Left ventricle myocardium superior (tissue), 1 donor: ENCODE results near the gene TMEM254. TPM values are rescaled to one million over a fixed set of nuclear protein-coding genes. Genes with fewer than 3 reads are reported as not detected.
"Not testable (repeated sequence)": the region's sequence is repeated elsewhere in the genome, so short reads cannot be mapped to it uniquely, and the experiment has no call there.

Experiments
- ATAC-seq: fragments of 200-7000 bp; cut with Tn5 transposase; one replicate; pipeline ENCODE4 v1.9.1; 2020; ENCODE audit warnings: mild to moderate bottlenecking, moderate library complexity
- DNase-seq: peaks from one replicate; pipeline ENCODE4 v3.0.0-alpha.2; 2020
- intact Hi-C: fragments of 100-400 bp; cut with micrococcal nuclease; formaldehyde crosslinking; loops from one replicate; pipeline ENCODE4 v1.11.0; 2022
- total RNA-seq: library from RNA; stranded (reverse); fragmentation: NEBNext Ultra II Directional; extraction: Animal tissue kit (Norgen Biotek cat#: 25700); gene quantifications from one replicate; pipeline ENCODE4 v1.2.1, GENCODE V29; 2021
- donor health status: DM: no; HTN: yes; CAD: no; lungs with severe emphysema.

The TMEM254 gene
- total RNA-seq, 1 donor from 2014 or later = 6.9 TPM

DNA sequence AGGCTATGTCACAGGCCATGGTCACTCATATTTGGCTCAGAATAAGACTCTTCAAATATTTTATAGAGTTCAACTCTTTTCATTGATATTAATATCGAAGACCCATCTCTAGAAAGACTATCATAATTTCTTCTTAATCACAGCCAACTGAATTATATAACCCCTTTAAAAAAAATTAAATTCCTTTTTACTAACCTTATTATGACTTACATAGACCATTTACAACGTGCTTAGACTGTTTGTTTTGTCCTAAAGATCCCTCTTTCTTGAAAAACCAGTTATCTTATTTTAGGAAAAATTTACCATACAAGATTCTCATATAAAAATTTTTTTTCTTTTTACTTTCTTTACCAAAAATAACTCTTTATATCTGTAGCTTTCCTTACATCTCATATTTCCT lies 10.2 kb upstream of the TMEM254 start:
- DNase-seq (no peak), ATAC-seq (no peak)
- intact Hi-C loops = no loop called here

DNA sequence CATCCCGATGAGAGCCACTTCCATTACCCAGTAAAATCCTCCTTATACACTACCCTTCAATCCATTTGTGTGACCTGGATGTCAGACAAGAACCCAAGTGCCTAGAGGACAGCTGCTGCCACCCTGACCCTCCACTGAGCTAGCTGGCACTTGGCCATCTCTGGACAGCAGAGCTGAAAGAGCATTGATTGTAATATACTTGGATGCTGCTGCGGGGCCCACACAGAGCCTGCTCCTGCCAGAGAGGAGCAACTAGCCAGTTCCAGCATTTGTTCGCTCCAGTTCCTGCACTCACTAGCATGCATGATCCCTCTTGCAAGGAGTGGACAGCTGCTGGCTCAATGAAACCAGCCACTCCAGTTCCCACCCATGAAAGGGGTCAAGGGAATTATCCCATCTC lies 8.4 kb upstream of the TMEM254 start:
- no peak for ATAC-seq
- no peak for DNase-seq
- intact Hi-C loops = no loop called here

DNA sequence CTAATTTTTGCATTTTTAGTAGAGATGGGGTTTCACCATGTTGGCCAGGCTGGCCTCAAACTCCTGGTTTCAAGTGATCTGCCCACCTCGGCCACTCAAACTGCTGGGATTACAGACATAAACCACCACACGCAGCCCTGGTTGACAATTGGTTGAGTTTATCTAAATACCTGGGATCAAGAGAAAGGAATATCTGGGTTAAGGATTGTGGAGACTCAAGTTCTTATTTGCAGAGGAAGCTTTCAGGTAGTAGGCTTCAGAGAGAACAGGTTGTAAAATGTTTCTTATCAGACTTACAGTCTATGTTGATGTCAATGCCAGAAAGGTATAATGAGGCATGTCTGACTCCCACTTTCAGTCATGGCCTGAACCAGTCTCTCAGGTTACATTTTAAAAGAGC lies 5.9 kb upstream of the TMEM254 start:
- intact Hi-C loops = no loop called here
- ATAC-seq (no peak), DNase-seq (no peak)

DNA sequence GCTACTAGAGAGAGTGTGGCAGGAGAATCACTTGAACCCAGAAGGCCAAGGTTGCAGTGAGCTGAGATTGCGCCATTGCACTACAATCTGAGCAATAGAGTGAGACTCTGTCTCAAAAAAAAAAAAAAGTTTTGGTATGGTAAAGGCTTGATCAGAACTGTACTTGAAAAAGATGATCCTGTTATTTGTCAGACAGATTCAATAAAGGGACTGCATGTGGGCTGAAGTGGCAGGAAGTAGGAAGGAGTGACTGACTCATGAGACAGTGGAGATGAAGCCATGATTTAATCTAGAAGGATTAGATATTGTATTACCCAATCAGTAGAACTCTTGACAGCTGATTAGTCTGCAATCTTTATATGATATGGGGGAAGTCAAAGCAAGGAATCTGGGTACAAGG lies 2.7 kb upstream of the TMEM254 start:
- no peak for DNase-seq
- ATAC-seq = no peak
- intact Hi-C loops = no loop called here

DNA sequence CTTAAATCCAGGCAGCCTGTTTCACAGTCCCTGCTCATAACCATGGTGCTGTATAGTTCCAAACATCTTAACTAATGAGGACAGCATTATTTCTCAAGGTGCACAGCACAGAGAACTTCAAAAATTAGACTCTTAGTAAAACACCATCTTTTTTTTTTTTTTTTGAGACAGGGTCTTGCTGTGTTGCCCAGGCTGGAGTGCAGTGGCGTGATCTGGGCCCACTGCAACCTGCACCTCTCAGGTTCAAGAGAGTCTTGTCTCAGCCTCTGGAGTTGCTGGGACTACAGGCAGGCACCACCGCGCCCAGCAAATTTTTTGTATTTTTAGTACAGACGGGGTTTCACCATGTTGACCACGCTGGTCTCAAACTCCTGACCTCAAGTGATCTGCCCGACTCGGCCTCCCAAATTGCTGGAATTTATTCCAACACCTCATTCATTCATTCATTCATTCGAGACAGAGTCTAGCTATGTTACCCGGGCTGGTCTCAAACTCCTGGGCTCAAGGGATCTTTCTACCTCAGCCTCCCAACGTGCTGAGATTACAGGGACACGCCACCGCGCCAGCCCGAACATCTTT lies 507 bp upstream of the TMEM254 start:
- intact Hi-C loops = no loop called here
- ATAC-seq (no peak), DNase-seq (no peak)

DNA sequence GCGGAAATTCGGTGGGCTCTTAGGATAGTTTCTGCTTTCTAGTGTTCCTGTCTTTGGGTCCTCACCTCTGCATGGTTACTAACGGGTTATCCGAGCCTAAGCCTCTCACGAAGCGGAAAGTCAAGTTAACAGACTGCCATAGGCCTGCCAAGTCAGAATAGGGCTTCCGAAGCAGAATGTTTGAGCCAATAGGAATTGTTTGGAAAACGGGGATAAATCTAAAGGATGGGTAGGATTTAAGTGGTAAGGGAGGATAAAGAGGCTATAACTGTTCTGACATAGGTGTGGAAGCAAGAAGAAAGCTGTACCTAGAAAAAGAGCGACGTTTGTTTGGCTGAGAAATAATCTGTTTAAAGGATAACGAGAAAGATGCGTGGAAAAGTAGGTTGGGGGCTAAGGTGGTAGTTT lies 851 bp downstream of the TMEM254 start:
- intact Hi-C loops = no loop called here
- DNase-seq (no peak), ATAC-seq (no peak)

DNA sequence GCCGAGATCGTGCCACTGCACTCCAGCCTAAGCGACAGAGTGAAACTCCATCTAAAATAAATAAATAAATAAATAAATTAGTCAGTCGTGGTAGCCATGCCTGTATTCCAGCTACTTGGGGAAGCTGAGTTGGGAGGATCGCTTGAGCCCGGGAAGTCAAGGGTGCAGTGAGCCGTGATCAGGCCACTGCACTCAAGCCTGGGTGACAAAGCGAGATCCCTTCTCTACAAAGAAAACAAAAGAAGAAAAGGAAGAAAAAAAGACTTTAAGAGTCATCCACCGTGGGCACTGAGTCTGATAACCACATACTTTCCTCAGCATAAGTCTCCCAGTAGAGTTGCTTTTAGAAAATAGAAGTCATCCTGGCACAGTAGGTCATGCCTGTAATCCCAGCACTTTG lies 2.6 kb downstream of the TMEM254 start:
- ATAC-seq (no peak), DNase-seq (no peak)
- intact Hi-C loops = no loop called here

DNA sequence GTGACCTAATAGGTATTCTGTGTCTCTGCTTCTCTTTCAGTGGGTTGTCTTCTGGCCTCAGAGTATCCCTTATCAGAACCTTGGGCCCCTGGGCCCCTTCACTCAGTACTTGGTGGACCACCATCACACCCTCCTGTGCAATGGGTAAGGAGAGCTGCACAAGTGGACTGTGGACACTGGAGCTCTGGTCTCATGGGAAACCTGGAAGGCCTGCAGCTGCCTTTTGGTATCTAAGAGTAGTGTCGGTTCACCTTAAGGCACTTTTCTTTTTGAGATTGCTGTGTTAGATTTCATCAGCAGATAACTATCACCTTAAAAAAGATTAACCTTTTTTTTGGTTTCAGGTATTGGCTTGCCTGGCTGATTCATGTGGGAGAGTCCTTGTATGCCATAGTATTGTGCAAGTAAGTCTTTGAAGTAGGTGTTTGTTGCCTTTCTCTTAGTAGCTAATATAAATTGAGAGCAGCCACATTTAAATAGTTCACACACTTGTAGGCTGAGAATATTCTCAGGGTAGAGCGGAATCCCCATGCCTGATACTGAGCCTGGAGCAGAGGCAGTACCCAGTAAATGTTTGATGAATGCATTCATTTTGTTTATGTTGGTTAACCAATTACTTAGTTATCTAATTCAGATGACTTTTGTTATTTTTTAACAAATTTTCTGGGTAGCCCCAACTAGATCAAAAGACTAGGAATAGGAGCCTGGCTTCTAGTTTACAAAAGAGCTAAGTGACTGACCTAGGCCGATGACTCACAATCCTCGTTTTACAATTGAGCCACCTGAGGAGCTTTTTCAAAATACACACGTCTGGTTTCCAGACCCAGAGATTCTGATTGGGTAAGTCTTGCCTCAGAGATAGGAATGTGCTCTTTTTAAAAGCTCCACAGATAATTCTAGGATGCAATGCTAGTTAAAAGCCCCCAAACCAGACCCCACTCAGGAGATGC lies 3.6 kb downstream of the TMEM254 start:
- no peak for ATAC-seq
- DNase-seq = no peak
- intact Hi-C loops = no loop called here

DNA sequence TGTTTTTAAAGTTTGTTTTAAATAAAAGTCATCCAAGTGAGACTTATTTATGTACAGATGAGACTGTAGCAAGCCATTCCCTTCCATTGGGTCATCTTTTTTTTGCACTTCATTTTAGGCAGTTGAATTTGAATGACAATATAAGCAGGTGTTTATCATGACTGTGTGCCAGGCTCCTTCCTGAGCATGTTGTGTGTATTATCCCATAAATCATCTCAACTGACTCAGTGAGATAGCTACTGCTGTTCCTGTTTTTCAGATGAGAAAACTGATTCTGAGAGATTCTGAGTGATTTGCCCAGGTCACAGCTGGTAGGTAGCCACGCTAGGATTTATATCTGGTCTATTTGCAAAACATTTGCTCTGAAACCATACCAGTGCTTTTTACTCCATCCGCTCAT lies 11.7 kb downstream of the TMEM254 start:
- no peak for ATAC-seq
- DNase-seq = no peak
- intact Hi-C loops = no loop called here

DNA sequence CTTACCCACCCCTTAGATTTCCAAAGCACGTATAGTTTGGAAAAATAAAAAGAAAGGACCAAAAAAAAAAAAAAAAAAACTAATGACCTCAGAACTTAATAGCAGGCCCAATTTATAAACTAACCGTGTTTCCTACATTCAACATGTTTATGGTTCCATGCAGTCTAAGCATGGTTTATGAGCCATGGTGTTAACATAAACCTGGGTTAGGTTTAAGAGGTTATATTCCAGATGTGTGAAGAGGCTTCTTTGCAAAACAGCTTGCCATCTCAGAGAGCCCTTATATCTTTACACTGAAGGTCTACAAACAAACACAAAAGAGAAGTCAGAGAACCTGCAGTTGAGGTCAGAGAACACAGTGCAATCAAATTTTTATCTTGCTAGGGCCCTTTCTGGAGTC lies 15.8 kb downstream of the TMEM254 start:
- ATAC-seq (no peak), DNase-seq (no peak)
- intact Hi-C loops = no loop called here

DNA sequence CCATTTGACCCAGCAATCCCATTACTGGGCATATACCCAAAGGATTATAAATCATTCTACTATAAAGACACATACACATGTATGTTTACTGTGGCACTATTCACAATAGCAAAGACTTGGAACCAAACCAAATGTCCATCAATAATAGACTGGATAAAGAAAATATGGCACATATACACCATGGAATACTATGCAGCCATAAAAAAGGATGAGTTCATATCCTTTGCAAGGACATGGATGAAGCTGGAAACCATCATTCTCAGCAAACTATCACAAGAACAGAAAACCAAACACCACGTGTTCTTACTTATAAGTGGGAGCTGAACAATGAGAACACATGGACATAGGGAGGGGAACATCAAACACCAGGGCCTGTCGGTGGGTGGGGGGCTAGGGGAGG lies 19.8 kb downstream of the TMEM254 start:
- DNase-seq, ATAC-seq, intact Hi-C loops: not testable (repeated sequence)

DNA sequence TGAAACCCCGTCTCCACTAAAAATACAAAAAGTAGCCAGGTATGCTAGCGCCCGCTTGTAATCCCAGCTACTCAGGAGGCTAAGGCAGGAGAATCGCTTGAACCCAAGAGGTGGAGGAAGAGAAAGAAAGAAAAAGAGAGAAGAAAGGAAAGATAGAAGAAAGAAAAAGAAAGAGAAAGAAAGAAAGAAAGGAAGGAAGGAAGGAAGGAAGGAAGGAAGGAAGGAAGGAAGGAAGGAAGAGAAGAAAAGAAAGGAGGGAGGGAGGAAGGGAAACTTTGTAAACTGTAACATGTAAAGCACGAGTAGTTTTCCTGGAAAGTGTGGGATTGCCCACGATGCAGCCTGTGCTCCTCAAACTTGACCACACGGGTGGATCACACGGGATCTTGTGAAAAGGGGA lies 20.8 kb downstream of the TMEM254 start:
- ATAC-seq, intact Hi-C loops, DNase-seq: not testable (repeated sequence)

DNA sequence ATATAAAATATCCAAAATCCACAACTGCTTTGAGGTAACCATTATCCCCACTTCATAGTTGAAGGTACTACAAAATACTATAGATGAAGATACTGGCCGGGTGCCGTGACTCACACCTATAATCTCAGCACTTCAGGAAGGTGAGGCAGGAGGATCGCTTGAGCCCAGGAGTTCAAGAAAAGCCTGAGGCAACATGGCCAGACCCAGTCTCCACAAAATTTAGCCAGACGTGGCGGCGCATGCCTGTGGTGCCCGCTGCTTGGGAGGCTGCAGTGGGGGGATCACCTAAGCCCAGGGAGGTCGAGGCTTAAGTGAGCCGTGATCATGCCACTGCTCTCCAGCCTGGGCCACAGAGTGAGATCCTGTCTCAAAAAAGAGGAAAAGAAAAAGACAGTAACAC lies 21.7 kb downstream of the TMEM254 start:
- DNase-seq = no peak
- no peak for ATAC-seq
- intact Hi-C loops = no loop called here

DNA sequence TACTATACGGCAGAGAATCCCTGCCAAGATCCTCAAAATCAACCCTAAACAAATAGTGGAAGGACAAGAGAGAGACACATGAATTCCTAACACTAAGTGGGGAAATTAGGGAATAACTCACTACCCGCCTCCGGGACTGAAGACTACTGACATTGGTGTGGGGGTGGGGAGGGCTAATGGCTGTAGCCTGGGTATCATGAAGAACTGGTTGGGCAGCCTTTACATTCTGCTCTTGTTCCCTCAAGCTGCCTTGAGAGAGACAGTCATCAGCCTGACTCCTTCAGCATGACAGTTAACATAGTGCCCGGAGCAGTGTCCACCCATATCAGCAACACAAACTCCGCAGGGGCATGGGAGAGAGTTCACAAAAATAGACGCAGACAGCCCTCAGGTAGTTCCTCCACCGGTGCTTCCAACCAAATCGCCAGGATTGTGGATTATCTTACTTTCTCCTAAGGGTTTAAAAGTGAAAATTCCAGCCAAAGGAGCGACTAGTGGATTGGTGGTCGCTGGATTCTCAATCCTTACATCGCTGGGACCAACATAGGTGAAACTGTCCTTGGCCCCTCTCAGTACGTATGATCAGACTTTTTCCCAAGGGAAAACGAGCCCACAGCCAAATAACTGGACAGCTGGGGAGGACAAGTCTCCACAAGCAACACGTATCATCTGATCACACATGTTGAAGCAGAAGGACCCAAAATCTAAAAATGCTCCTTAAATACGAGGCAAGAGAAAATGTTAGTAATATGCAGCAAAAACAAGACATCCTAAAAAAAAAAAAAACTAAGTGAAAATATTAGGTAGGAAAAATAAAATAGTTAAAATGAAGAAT lies 22.6 kb downstream of the TMEM254 start:
- DNase-seq = no peak
- no peak for ATAC-seq
- intact Hi-C loops = no loop called here

DNA sequence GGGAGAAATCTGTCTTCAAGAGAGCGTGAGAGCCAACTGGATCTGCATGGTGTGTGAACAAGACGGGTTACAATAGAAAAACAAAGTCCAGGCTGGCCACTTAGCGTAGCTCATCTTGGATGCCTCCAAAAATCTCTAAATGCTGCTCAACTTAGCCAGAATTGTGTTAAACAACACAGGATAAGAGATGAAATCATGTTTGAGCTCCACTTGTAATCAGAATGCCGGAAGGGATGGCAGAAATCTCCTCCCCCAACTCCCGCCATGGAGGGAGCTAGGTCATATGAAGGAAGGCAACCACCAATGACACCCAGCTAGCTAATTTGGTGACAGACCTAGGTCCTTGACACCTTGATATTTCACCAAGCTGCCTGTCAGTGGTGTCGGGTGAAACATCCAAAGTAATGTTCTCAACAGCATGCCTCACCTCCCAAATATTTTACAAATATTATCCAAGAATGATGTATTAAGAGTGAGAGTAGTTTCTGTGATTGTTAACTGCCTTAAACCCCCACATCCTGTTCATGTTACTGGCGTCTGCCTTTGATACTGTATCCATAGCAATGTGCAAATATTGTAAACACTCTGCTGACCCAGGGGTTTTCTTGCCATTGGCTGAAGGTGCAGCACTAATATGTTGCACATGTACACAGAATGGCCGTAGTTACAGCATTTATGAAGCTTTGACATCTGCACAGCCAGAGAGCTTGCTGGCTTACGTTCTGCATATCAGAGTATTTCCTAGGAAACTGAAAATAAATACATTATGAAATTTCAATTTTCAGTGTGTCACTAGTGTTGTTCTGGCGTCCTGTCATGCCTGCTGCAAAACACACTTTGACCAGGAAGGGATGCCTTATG lies 25.8 kb downstream of the TMEM254 start:
- DNase-seq = no peak
- peak; percentile 85 for ATAC-seq
- intact Hi-C loops = no loop called here

DNA sequence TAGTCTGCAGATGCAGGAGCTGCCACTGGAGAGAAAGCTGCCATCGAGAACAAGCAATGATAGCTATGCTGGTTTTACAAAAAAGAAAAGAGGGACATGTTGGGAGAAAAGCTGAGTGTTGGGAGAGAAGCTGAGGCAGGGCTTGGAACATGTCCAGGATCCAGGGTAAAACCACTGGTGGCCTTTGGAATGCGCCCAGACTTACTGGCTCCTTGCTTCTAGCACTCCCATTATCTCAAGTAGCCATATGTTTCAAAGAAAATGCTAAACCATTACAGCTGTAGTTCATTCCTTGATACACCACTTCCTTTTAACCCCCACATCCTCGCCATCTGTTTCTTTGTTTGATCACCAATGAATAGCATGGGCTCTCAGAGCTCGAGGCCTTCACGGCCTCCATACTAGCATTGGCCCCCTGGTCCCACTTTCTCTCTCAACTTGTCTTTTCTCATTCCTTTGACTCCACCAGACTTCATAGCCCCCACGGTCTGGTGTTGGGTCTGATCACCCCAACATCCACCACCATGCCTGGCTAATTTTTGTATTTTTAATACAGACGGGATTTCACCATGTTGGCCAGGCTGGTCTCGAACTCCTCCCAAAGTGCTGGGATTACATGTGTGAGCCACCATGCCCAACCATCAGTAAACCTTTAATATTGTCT lies 30.2 kb downstream of the TMEM254 start:
- intact Hi-C loops = no loop called here
- DNase-seq = no peak
- no peak for ATAC-seq

DNA sequence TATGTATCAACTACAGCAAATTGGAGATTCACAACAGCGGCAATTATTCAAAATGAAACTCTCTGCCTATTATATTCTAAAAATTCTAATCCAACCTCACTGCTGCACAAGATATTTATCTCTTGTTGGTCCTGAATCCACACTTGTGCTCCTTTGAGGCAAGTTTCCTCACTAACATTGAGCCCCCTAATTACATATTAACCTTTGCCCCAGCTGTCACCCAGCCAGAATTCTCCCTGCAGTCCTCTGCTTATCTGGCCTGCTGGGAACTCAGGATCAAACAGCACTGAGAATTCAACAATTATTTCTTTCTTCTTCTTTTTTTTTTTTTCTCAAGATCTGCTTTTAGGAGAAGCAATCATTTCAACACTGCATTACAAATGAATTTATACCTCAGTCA lies 32.5 kb downstream of the TMEM254 start:
- DNase-seq (no peak), ATAC-seq (peak; percentile 51)
- intact Hi-C loops = no loop called here

DNA sequence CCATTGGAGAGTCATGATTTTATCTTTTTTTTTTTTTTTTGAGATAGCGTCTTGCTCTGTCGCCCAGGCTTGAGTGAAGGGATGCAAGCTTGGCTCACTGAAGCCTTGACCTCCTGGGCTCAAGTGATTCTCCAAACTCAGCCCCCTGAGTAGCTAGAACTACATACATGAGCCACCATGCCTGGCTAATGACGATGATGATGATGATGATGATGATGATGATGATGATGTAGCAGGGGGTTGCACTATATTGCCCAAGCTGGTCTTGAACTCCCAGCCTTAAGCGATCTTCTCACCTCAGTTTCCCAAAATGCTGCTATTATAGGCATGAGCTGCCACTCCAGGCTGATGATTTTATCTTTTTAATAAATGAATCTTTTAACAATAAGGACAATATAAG lies 40.2 kb downstream of the TMEM254 start:
- DNase-seq = no peak
- no peak for ATAC-seq
- intact Hi-C loops = no loop called here
